MCF 10A (cell line): ENCODE data around the gene FJX1. TPM values are rescaled to one million over a fixed set of nuclear protein-coding genes. Genes with fewer than 3 reads are reported as not detected.
A peak's percentile ranks its signal among the peaks of the same experiment; 100 is the strongest.

Experiments used
- BruUV-seq: library from RNA; stranded (reverse); fragments of 400-500 nt; replicated peaks from 2 replicates; lab custom pipeline; 2021; lab: Mats Ljungman, UMichigan
- CTCF ChIA-PET: fragments of 300-600 bp; sonication (Branson Sonifier 250); formaldehyde crosslinking; extraction: SDS; loops from one replicate; lab custom pipeline; 2021; ENCODE audit warnings: antibody characterized with exemption, inconsistent platforms; lab: Yijun Ruan, JAX
- POLR2A ChIA-PET: fragments of 300-600, 350-650 bp; sonication (Branson Sonifier 250); formaldehyde crosslinking; extraction: SDS; loops from one replicate; lab custom pipeline; 2020; ENCODE audit warnings: antibody characterized with exemption, inconsistent platforms; lab: Yijun Ruan, JAX
- DNase-seq: peaks from one replicate; pipeline ENCODE4 v3.0.0-alpha.2; 2018; ENCODE audit not compliant: unreplicated experiment
- H3K27ac Mint-ChIP-seq: one replicate; pipeline ENCODE4 v1.8.0; 2022; ENCODE audit warnings: mild to moderate bottlenecking, low read depth, mixed read lengths; ENCODE audit not compliant: unreplicated experiment
- H3K27me3 Mint-ChIP-seq: one replicate; pipeline ENCODE4 v1.8.0; 2022; ENCODE audit warnings: mixed read lengths; ENCODE audit not compliant: insufficient read depth, unreplicated experiment
- H3K36me3 Mint-ChIP-seq: one replicate; pipeline ENCODE4 v1.8.0; 2022; ENCODE audit warnings: mild to moderate bottlenecking, moderate library complexity, mixed read lengths; ENCODE audit not compliant: insufficient read depth, unreplicated experiment
- H3K4me1 Mint-ChIP-seq: one replicate; pipeline ENCODE4 v1.8.0; 2022; ENCODE audit warnings: mixed read lengths; ENCODE audit not compliant: insufficient read depth, unreplicated experiment
- H3K4me3 Mint-ChIP-seq: one replicate; pipeline ENCODE4 v1.8.0; 2022; ENCODE audit warnings: mild to moderate bottlenecking, moderate library complexity, mixed read lengths; ENCODE audit not compliant: unreplicated experiment
- H3K9me3 Mint-ChIP-seq: one replicate; pipeline ENCODE4 v1.8.0; 2022; ENCODE audit warnings: mixed read lengths; ENCODE audit not compliant: unreplicated experiment
- intact Hi-C: fragments of 100-400 bp; cut with micrococcal nuclease; formaldehyde crosslinking; loops from 2 replicates; pipeline ENCODE4 v1.14.1; 2022
- total RNA-seq: library from RNA; stranded (reverse); gene quantifications from 2 replicates; pipeline ENCODE4 v1.2.3, GENCODE V29; 2022
- TF ChIP-seq, protein P1 (sequence below): fragments of 200-600 bp; IDR thresholded peaks from one replicate; pipeline ENCODE4 v1.8.0; 2022; ENCODE audit warnings: antibody characterized with exemption, mild to moderate bottlenecking; ENCODE audit not compliant: unreplicated experiment

The FJX1 gene
- total RNA-seq, 1 experiment from 2014 or later = 53.7 TPM

DNA sequence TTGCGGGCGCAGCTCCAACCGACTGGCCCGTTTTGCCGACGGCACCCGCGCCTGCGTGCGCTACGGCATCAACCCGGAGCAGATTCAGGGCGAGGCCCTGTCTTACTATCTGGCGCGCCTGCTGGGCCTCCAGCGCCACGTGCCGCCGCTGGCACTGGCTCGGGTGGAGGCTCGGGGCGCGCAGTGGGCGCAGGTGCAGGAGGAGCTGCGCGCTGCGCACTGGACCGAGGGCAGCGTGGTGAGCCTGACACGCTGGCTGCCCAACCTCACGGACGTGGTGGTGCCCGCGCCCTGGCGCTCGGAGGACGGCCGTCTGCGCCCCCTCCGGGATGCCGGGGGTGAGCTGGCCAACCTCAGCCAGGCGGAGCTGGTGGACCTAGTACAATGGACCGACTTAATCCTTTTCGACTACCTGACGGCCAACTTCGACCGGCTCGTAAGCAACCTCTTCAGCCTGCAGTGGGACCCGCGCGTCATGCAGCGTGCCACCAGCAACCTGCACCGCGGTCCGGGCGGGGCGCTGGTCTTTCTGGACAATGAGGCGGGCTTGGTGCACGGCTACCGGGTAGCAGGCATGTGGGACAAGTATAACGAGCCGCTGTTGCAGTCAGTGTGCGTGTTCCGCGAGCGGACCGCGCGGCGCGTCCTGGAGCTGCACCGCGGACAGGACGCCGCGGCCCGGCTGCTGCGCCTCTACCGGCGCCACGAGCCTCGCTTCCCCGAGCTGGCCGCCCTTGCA is 1.0 kb downstream of the FJX1 start:
- Mint-ChIP-seq H3K4me3 (peak overlapping the region; percentile 82), H3K36me3 (peaks cover 23% of the 10 kb centered on the region), H3K9me3 (no peaks in the 10 kb centered on the region), H3K4me1 (peaks cover 42% of the 10 kb centered on the region), H3K27me3 (no peaks in the 10 kb centered on the region), H3K27ac (peak overlapping the region; percentile 73)
- ChIA-PET CTCF (interaction anchor here (0.6 to 3.7 kb wide), 16 partner anchors 10 to 757 kb away, joined by 3 to 20 read pairs (median 4); no protein-coding TSS in a partner anchor), POLR2A (interaction anchor here (0.6 to 4.9 kb wide), 23 partner anchors 10 to 909 kb away, joined by 3 to 69 read pairs (median 4); partner anchors contain the start of gene TRIM44)
- DNase-seq = peak; percentile 57
- TF ChIP-seq, protein P1, sequence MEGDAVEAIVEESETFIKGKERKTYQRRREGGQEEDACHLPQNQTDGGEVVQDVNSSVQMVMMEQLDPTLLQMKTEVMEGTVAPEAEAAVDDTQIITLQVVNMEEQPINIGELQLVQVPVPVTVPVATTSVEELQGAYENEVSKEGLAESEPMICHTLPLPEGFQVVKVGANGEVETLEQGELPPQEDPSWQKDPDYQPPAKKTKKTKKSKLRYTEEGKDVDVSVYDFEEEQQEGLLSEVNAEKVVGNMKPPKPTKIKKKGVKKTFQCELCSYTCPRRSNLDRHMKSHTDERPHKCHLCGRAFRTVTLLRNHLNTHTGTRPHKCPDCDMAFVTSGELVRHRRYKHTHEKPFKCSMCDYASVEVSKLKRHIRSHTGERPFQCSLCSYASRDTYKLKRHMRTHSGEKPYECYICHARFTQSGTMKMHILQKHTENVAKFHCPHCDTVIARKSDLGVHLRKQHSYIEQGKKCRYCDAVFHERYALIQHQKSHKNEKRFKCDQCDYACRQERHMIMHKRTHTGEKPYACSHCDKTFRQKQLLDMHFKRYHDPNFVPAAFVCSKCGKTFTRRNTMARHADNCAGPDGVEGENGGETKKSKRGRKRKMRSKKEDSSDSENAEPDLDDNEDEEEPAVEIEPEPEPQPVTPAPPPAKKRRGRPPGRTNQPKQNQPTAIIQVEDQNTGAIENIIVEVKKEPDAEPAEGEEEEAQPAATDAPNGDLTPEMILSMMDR = no peak
- intact Hi-C loops = loop anchor here (5.0 kb wide), 7 partner anchors 132 to 873 kb away; partner anchors contain the start of gene LDLRAD3
- BruUV-seq = no TSS peak

GRCh38 chr11:35619855-35620640 is 1.8 kb downstream of the FJX1 start:
- peak overlapping the region; percentile 82 for H3K4me3 Mint-ChIP-seq
- H3K27me3 Mint-ChIP-seq = no peaks in the 10 kb centered on the region
- peaks cover 23% of the 10 kb centered on the region for H3K36me3 Mint-ChIP-seq
- intact Hi-C loops = loop anchor here (5.0 kb wide), 8 partner anchors 133 to 872 kb away; partner anchors contain the start of gene LDLRAD3
- H3K27ac Mint-ChIP-seq = peak overlapping the region; percentile 73
- DNase-seq = peak; percentile 47
- CTCF ChIA-PET = interaction anchor here (0.6 to 3.7 kb wide), 15 partner anchors 9 to 659 kb away, joined by 3 to 20 read pairs (median 4); no protein-coding TSS in a partner anchor
- POLR2A ChIA-PET = interaction anchor here (0.6 to 4.9 kb wide), 27 partner anchors 9 to 910 kb away, joined by 3 to 69 read pairs (median 4); partner anchors contain the start of genes LDLRAD3 and TRIM44
- H3K9me3 Mint-ChIP-seq = no peaks in the 10 kb centered on the region
- TSS peak; percentile 64 for BruUV-seq
- TF ChIP-seq, protein P1 = no peak
- H3K4me1 Mint-ChIP-seq = peaks cover 44% of the 10 kb centered on the region

DNA sequence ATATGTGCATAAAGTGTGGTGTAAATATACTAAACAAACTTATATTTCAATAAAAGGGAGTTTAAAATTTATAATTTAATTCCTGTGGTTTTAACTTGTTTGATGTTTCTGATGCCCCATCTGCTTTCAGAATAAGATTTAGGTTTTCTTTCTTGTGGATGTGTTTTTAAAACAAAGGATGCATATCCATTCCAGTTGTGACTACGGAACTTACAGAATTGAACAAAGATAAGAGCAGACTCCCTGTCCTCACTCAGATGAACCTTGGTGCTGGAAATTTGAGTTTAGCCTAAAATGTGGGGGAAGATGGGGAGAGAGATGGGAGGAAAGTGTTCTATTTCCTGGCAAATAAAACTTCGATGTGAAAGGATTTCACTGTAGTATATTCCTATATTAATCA is 2.5 kb downstream of the FJX1 start:
- Mint-ChIP-seq H3K9me3 (no peaks in the 10 kb centered on the region), H3K27ac (peak overlapping the region; percentile 73), H3K27me3 (no peaks in the 10 kb centered on the region), H3K4me3 (peak overlapping the region; percentile 82), H3K4me1 (peaks cover 44% of the 10 kb centered on the region), H3K36me3 (peaks cover 23% of the 10 kb centered on the region)
- intact Hi-C loops = loop anchor here (5.0 kb wide), 1 partner anchor 177 kb away; no protein-coding TSS in a partner anchor
- TF ChIP-seq, protein P1 = no peak
- BruUV-seq = no TSS peak
- no peak for DNase-seq
- ChIA-PET CTCF (interaction anchor here (0.6 to 3.7 kb wide), 6 partner anchors 74 to 658 kb away, joined by 3 to 20 read pairs (median 4); no protein-coding TSS in a partner anchor), POLR2A (interaction anchor here (1.0 to 4.9 kb wide), 15 partner anchors 8 to 888 kb away, joined by 3 to 69 read pairs (median 5); partner anchors contain the start of gene TRIM44)
